Heart left ventricle (tissue), 16 donors: Measurements from ENCODE around the gene CLCN3. TPM values are rescaled to one million over a fixed set of nuclear protein-coding genes. Genes with fewer than 3 reads are reported as not detected.

Experiments
- ATAC-seq, 4 donors: fragments of 200-7000 bp; cut with Tn5 transposase; one replicate each; pipeline ENCODE4 v1.9.1; 2020 to 2022; ENCODE audit warnings: moderate library complexity in 4 of 4, mild to moderate bottlenecking in 3 of 4, moderate number of reproducible peaks in 1 of 4
- DNase-seq, 5 donors: peaks; one replicate each; pipeline ENCODE4 v3.0.0-alpha.2; 2020
- H3K27ac ChIP-seq, 12 donors: fragments of 200-600 bp; sonication (generic) in 4 of 12; one replicate each; pipeline versions ENCODE4 v1.5.0 to v1.8.0; 2016 to 2022; ENCODE audit warnings: mild to moderate bottlenecking in 2 of 12
- H3K27me3 ChIP-seq, 9 donors: fragments of 200-600 bp; sonication (generic) in 2 of 9; one replicate each; pipeline versions ENCODE4 v1.5.1 to v1.8.0; 2016 to 2022; ENCODE audit warnings: mild to moderate bottlenecking in 3 of 9
- H3K36me3 ChIP-seq, 9 donors: fragments of 200-600 bp; sonication (generic) in 2 of 9; one replicate each; pipeline versions ENCODE4 v1.5.0 to v1.8.0; 2018 to 2022; ENCODE audit warnings: mild to moderate bottlenecking in 2 of 9
- H3K4me1 ChIP-seq, 12 donors: fragments of 200-600 bp; sonication (generic) in 4 of 12; one replicate each; pipeline versions ENCODE4 v1.5.0 to v1.8.0; 2016 to 2022; ENCODE audit warnings: mild to moderate bottlenecking in 3 of 12
- H3K4me3 ChIP-seq, 12 donors: fragments of 200-600 bp; sonication (generic) in 4 of 12; one replicate each; pipeline versions ENCODE4 v1.5.0 to v1.8.0; 2017 to 2022; ENCODE audit warnings: mild to moderate bottlenecking in 9 of 12, moderate library complexity in 4 of 12
- H3K9me3 ChIP-seq, 12 donors: fragments of 200-600 bp; sonication (generic) in 4 of 12; one replicate each; pipeline versions ENCODE4 v1.5.0 to v1.8.0; 2016 to 2022; ENCODE audit warnings: mild to moderate bottlenecking in 1 of 12
- CTCF ChIP-seq, 12 donors: fragments of 200-600 bp; sonication (generic) in 4 of 12; IDR thresholded peaks; one replicate each; pipeline versions ENCODE4 v1.5.0 to v1.8.0; 2018 to 2022; ENCODE audit warnings: antibody characterized with exemption in 12 of 12, mild to moderate bottlenecking in 5 of 12
- POLR2A ChIP-seq, 2 donors: fragments of 450-650 bp; IDR thresholded peaks; one replicate each; pipeline ENCODE4 v1.6.1; 2017; ENCODE audit warnings: antibody characterized with exemption in 2 of 2, mild to moderate bottlenecking in 2 of 2, moderate library complexity in 2 of 2
- WGBS, 4 donors: extraction: QIAGEN DNeasy Blood & Tissue Kit in 2 of 4; methylation state at CpG; one replicate each; pipeline versions ENCODE4 v1.1.5 to v1.1.7; 2013 to 2018; 5-methylcytosine and 5-hydroxymethylcytosine counted together
- intact Hi-C, 10 donors: fragments of 100-400 bp; cut with DNase I; formaldehyde crosslinking; loops; one replicate each; pipeline versions ENCODE4 v1.11.1 to v1.14.2; 2022
- polyA plus RNA-seq, 2 donors: library from polyadenylated mRNA; stranded (reverse); fragments of 200-250 nt; gene quantifications; one replicate each; pipeline ENCODE4 v1.2.3, GENCODE V29; 2013
- total RNA-seq, 9 donors: library from RNA; depleted of rRNA in 2 of 9; stranded (reverse); fragments of >200 nt in 2 of 9; fragmentation: NEBNext Ultra II Directional in 3 of 9; extraction: Animal tissue kit (Norgen Biotek cat#: 25700) in 3 of 9; gene quantifications; one replicate each; pipeline versions ENCODE4 v1.1.0 to v1.2.4, GENCODE V29; 2016 to 2023
- donor health status: ischemic (EF 13 %, LVEDD 7.1; RV severe dilation, severe dysfunction).
- donor health status: healthy with polysubstance abuse.
- donor health status: DM: no; HTN: yes; CAD: no.
- donor health status: DM: no; HTN: no; CAD: no.
- donor health status: ischemic (EF 25% LVEDD 6.9; RV normal size, moderate dysfunction).
- donor health status: ischemic (EF 25% LVEDD 5.7; RV mildly dilated, moderate dysfunction).
- donor health status: healthy.
- donor health status: DM: yes; HTN: yes; CAD: no.
- donor health status: ischemic (EF 35%, LVEDD 5.7; RV mildly dilated, moderate dysfunction).
- donor health status: nonischemic (EF 11% LVEDD 7.7; RV severe dilation, severe dysfunction).
- donor health status: DM: yes; HTN: yes; CAD: no.
- donor health status: PGD.
- donor health status: ischemic (EF 29% LVEDD 5.4; RV normal size, mild dysfunction).
- donor health status: nonischemic (EF 23%, LVEDD 6.1; RV moderate dilation, normal function).

The CLCN3 gene
- total and polyA plus RNA-seq, 11 donors, result 17.4 to 86.2 (median 57.4) TPM

- H3K27me3 ChIP-seq, result no peaks in the 10 kb centered on the region
- no peaks in the 10 kb centered on the region for H3K9me3 ChIP-seq
- DNase-seq (no peak), ATAC-seq (peak; percentile 51 to 83 (median 80))
- intact Hi-C loops, result no loop called here
- TF ChIP-seq CTCF (IDR thresholded peaks at IDR 0.05) (no peak), POLR2A (IDR thresholded peaks at IDR 0.05) (no peak)
- H3K27ac ChIP-seq, result peak overlapping the region in 7 of 12 donors; percentile 4 to 54 (median 30)
- H3K4me3 ChIP-seq, result no peak overlapping the region
- peaks cover 0 to 14% (median 0%) of the 10 kb centered on the region in 12 donors for H3K4me1 ChIP-seq
- H3K36me3 ChIP-seq, result peaks cover 0 to 70% (median 25%) of the 10 kb centered on the region in 9 donors
Observed at GRCh38 chr4:169594560-169595195, 25.7 kb upstream of the CLCN3 start.

GRCh38 chr4:169601016-169601771 is 19.2 kb upstream of the CLCN3 start:
- Histone ChIP-seq H3K27me3 (no peaks in the 10 kb centered on the region), H3K4me3 (no peak overlapping the region), H3K36me3 (peaks cover 0 to 62% (median 40%) of the 10 kb centered on the region in 9 donors), H3K4me1 (peaks cover 0 to 20% (median 3%) of the 10 kb centered on the region in 12 donors), H3K9me3 (no peaks in the 10 kb centered on the region), H3K27ac (no peak overlapping the region)
- ATAC-seq, result no peak
- TF ChIP-seq CTCF (IDR thresholded peaks at IDR 0.05) (no peak), POLR2A (IDR thresholded peaks at IDR 0.05) (no peak)
- no peak for DNase-seq
- intact Hi-C loops, result loop anchor here in 1 of 10 donors (10.0 kb wide), 1 partner anchor 424 kb away; the partner anchor contains the start of gene MFAP3L

GRCh38 chr4:169603312-169603711 is 17.1 kb upstream of the CLCN3 start:
- Histone ChIP-seq H3K4me1 (peaks cover 0 to 20% (median 3%) of the 10 kb centered on the region in 12 donors), H3K27me3 (no peaks in the 10 kb centered on the region), H3K4me3 (no peak overlapping the region), H3K9me3 (no peaks in the 10 kb centered on the region), H3K36me3 (peaks cover 0 to 47% (median 30%) of the 10 kb centered on the region in 9 donors), H3K27ac (no peak overlapping the region)
- TF ChIP-seq CTCF (IDR thresholded peaks at IDR 0.05) (no peak), POLR2A (IDR thresholded peaks at IDR 0.05) (no peak)
- 92 to 96% (median 94%) methylated on average over 2 of the region's 2 CpGs for WGBS, 4 donors
- intact Hi-C loops, result loop anchor here in 1 of 10 donors (10.0 kb wide), 1 partner anchor 421 kb away; the partner anchor contains the start of gene MFAP3L
- ATAC-seq, result no peak
- DNase-seq, result no peak
